NB4 (cell line): ENCODE data around the gene L1CAM.
A peak's percentile ranks its signal among the peaks of the same experiment; 100 is the strongest.

Experiments
- DNase-seq: peaks from one replicate; pipeline ENCODE4 v3.0.0; 2010; ENCODE audit warnings: low read depth
- H3K4me3 ChIP-seq: one replicate; pipeline ENCODE4 v1.5.1; 2011; ENCODE audit warnings: mild to moderate bottlenecking, low read depth, low read length, moderate library complexity
- CTCF ChIP-seq: IDR thresholded peaks from one replicate; pipeline ENCODE4 v1.5.1; 2012; ENCODE audit warnings: low read depth, low read length
- MAX ChIP-seq: IDR thresholded peaks from 2 replicates; pipeline ENCODE4 v1.6.1; 2011; ENCODE audit warnings: low read depth, low read length
- MYC ChIP-seq: IDR thresholded peaks from 2 replicates; pipeline ENCODE4 v1.6.1; 2011; ENCODE audit warnings: low read depth, low read length
- POLR2A ChIP-seq: IDR thresholded peaks from 2 replicates; pipeline ENCODE4 v1.6.1; 2011; ENCODE audit warnings: mild to moderate bottlenecking; ENCODE audit not compliant: insufficient read length; ENCODE audit errors: extremely low read depth

Gene L1CAM

GRCh38 chrX:153908219-153908860 lies 22.4 kb upstream of the L1CAM start:
- TF ChIP-seq MYC = no peak
- no peak for TF ChIP-seq POLR2A
- no peak for TF ChIP-seq MAX
- no peak for TF ChIP-seq CTCF

GRCh38 chrX:153907456-153907855 lies 21.5 kb upstream of the L1CAM start:
- DNase-seq = no peak
- TF ChIP-seq MYC = no peak
- no peak for TF ChIP-seq CTCF
- no peak for TF ChIP-seq POLR2A
- TF ChIP-seq MAX = no peak
- no peak overlapping the region for H3K4me3 ChIP-seq

More at GRCh38 chrX:153908219-153908860, 22.4 kb upstream of the L1CAM start:
- no peak overlapping the region for H3K4me3 ChIP-seq
- DNase-seq = no peak

GRCh38 chrX:153906126-153906917 lies 20.3 kb upstream of the L1CAM start:
- no peak overlapping the region for H3K4me3 ChIP-seq
- no peak for DNase-seq
- TF ChIP-seq CTCF (no peak), POLR2A (no peak), MYC (no peak)

GRCh38 chrX:153905481-153906095 lies 19.6 kb upstream of the L1CAM start:
- TF ChIP-seq CTCF = no peak
- TF ChIP-seq MYC = no peak
- TF ChIP-seq POLR2A = no peak
- no peak for TF ChIP-seq MAX
- DNase-seq = no peak
- no peak overlapping the region for H3K4me3 ChIP-seq

GRCh38 chrX:153903991-153904957 lies 18.3 kb upstream of the L1CAM start, which contains the start of gene AVPR2:
AVPR2 (plus strand) TSS chrX:153904673; CDS start chrX:153905146, 473 bp downstream.
- H3K4me3 ChIP-seq = no peak within 1 kb of the TSS
- DNase-seq = peak; percentile 28
- TF ChIP-seq POLR2A (no peak), MAX (no peak), MYC (no peak), CTCF (no peak)
